ENCODE data around the gene LDB2.

The LDB2 gene

DNA sequence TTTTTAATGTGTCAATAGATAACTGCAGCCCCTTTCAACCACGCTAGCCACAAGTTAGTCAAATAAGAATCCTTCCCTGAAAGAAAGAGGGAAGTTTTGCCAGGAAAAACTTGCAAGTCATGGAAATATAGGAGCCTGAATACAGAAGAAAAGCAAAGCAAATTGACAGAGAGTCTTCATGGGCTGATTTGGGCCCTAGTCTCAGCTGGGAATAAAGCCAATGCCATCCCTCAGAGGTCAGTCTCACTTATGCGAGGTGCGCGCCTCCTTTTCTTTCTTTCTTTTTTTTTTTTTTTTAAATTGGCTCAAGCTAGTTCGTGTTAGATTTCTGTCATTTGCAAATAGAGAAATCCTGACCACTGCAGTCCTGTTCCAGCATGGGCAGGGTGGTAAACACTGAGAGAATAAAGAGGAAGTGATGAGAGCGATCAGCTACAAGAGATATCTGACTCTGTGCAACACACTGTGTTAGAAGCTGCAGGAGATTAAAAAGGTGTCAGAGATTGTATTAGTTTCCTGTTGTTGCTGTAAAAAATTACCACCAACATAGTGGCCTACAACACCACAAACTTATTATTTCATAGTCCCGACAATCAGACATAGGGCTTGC lies 299.7 kb downstream of the LDB2 start:
- Histone ChIP-seq H3K27ac (ENCODE audit: low read length) (no peak overlapping the region), H3K9me3 (replicated peaks; ENCODE audit: insufficient read depth, low read length) (no peaks in the 10 kb centered on the region), H3K9ac (ENCODE audit: low read length) (no peak overlapping the region), H3K4me2 (ENCODE audit: low read depth, low read length) (no peak overlapping the region), H3K79me2 (ENCODE audit: low read length) (no peaks in the 10 kb centered on the region), H3K27me3 (replicated peaks; ENCODE audit: insufficient read depth, low read length) (no peaks in the 10 kb centered on the region), H4K20me1 (ENCODE audit: insufficient read depth, low read length) (no peaks in the 10 kb centered on the region), H3F3A (ENCODE audit: insufficient read depth, low read length) (no peaks in the 10 kb centered on the region), H3K4me1 (ENCODE audit: low read length) (no peaks in the 10 kb centered on the region), H3K36me3 (replicated peaks; ENCODE audit: insufficient read depth, low read length) (no peaks in the 10 kb centered on the region), H2AFZ (ENCODE audit: low read length) (no peak overlapping the region), H3K4me3 (ENCODE audit: low read length) (no peak overlapping the region), H3K9me2 (replicated peaks; ENCODE audit: insufficient read depth, low read length) (no peaks in the 10 kb centered on the region)
- TF ChIP-seq EZH2phosphoT487 (IDR thresholded peaks at IDR 0.05; ENCODE audit: low read length), result no peak
- no peak for DNase-seq

GRCh38 chr4:16597845-16598596 lies 300.4 kb downstream of the LDB2 start:
- no peaks in the 10 kb centered on the region for H3K9me2 ChIP-seq (replicated peaks; ENCODE audit: insufficient read depth, low read length)
- H4K20me1 ChIP-seq (ENCODE audit: insufficient read depth, low read length), result no peaks in the 10 kb centered on the region
- H2AFZ ChIP-seq (ENCODE audit: low read length), result no peak overlapping the region
- H3K36me3 ChIP-seq (replicated peaks; ENCODE audit: insufficient read depth, low read length), result no peaks in the 10 kb centered on the region
- no peak for DNase-seq
- TF ChIP-seq EZH2 (optimal IDR thresholded peaks at IDR 0.05; ENCODE audit: low read depth, low read length) (no peak), EZH2phosphoT487 (IDR thresholded peaks at IDR 0.05; ENCODE audit: low read length) (no peak)
- TF ChIP-seq, protein P1, sequence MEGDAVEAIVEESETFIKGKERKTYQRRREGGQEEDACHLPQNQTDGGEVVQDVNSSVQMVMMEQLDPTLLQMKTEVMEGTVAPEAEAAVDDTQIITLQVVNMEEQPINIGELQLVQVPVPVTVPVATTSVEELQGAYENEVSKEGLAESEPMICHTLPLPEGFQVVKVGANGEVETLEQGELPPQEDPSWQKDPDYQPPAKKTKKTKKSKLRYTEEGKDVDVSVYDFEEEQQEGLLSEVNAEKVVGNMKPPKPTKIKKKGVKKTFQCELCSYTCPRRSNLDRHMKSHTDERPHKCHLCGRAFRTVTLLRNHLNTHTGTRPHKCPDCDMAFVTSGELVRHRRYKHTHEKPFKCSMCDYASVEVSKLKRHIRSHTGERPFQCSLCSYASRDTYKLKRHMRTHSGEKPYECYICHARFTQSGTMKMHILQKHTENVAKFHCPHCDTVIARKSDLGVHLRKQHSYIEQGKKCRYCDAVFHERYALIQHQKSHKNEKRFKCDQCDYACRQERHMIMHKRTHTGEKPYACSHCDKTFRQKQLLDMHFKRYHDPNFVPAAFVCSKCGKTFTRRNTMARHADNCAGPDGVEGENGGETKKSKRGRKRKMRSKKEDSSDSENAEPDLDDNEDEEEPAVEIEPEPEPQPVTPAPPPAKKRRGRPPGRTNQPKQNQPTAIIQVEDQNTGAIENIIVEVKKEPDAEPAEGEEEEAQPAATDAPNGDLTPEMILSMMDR (IDR thresholded peaks at IDR 0.05; ENCODE audit: low read length), result no peak
- no peaks in the 10 kb centered on the region for H3K79me2 ChIP-seq (ENCODE audit: low read length)
- no peak overlapping the region for H3K4me2 ChIP-seq (ENCODE audit: low read depth, low read length)
- no peaks in the 10 kb centered on the region for H3K9me3 ChIP-seq (replicated peaks; ENCODE audit: insufficient read depth, low read length)
- no peaks in the 10 kb centered on the region for H3K4me1 ChIP-seq (ENCODE audit: low read length)
- H3K4me3 ChIP-seq (ENCODE audit: low read length), result no peak overlapping the region
- no peak overlapping the region for H3K9ac ChIP-seq (ENCODE audit: low read length)
- H3K27ac ChIP-seq (ENCODE audit: low read length), result no peak overlapping the region
- no peaks in the 10 kb centered on the region for H3K27me3 ChIP-seq (replicated peaks; ENCODE audit: insufficient read depth, low read length)
- H3F3A ChIP-seq (ENCODE audit: insufficient read depth, low read length), result no peaks in the 10 kb centered on the region

GRCh38 chr4:16597443-16597842 lies 301.0 kb downstream of the LDB2 start:
- no peaks in the 10 kb centered on the region for H3K9me2 ChIP-seq (replicated peaks; ENCODE audit: insufficient read depth, low read length)
- no peak overlapping the region for H3K4me2 ChIP-seq (ENCODE audit: low read depth, low read length)
- no peaks in the 10 kb centered on the region for H3K79me2 ChIP-seq (ENCODE audit: low read length)
- H3K9ac ChIP-seq (ENCODE audit: low read length), result no peak overlapping the region
- H3K36me3 ChIP-seq (replicated peaks; ENCODE audit: insufficient read depth, low read length), result no peaks in the 10 kb centered on the region
- H2AFZ ChIP-seq (ENCODE audit: low read length), result no peak overlapping the region
- no peaks in the 10 kb centered on the region for H3K4me1 ChIP-seq (ENCODE audit: low read length)
- H4K20me1 ChIP-seq (ENCODE audit: insufficient read depth, low read length), result no peaks in the 10 kb centered on the region
- H3K9me3 ChIP-seq (replicated peaks; ENCODE audit: insufficient read depth, low read length), result no peaks in the 10 kb centered on the region
- no peaks in the 10 kb centered on the region for H3K27me3 ChIP-seq (replicated peaks; ENCODE audit: insufficient read depth, low read length)
- no peak for DNase-seq
- TF ChIP-seq EZH2 (optimal IDR thresholded peaks at IDR 0.05; ENCODE audit: low read depth, low read length), result no peak
- no peak overlapping the region for H3K27ac ChIP-seq (ENCODE audit: low read length)
- no peaks in the 10 kb centered on the region for H3F3A ChIP-seq (ENCODE audit: insufficient read depth, low read length)
- no peak overlapping the region for H3K4me3 ChIP-seq (ENCODE audit: low read length)

- Histone ChIP-seq H3K36me3 (replicated peaks; ENCODE audit: insufficient read depth, low read length) (no peaks in the 10 kb centered on the region), H3K79me2 (ENCODE audit: low read length) (no peaks in the 10 kb centered on the region), H2AFZ (ENCODE audit: low read length) (no peak overlapping the region), H3K27me3 (replicated peaks; ENCODE audit: insufficient read depth, low read length) (no peaks in the 10 kb centered on the region), H3K4me3 (ENCODE audit: low read length) (no peak overlapping the region), H3K4me1 (ENCODE audit: low read length) (no peaks in the 10 kb centered on the region), H3K9ac (ENCODE audit: low read length) (no peak overlapping the region), H3F3A (ENCODE audit: insufficient read depth, low read length) (no peaks in the 10 kb centered on the region), H3K27ac (ENCODE audit: low read length) (no peak overlapping the region), H3K9me2 (replicated peaks; ENCODE audit: insufficient read depth, low read length) (no peaks in the 10 kb centered on the region), H4K20me1 (ENCODE audit: insufficient read depth, low read length) (no peaks in the 10 kb centered on the region), H3K9me3 (replicated peaks; ENCODE audit: insufficient read depth, low read length) (no peaks in the 10 kb centered on the region), H3K4me2 (ENCODE audit: low read depth, low read length) (no peak overlapping the region)
- DNase-seq, result no peak
- no peak for TF ChIP-seq EZH2 (optimal IDR thresholded peaks at IDR 0.05; ENCODE audit: low read depth, low read length)
- TF ChIP-seq EZH2phosphoT487 (IDR thresholded peaks at IDR 0.05; ENCODE audit: low read length), result no peak
- TF ChIP-seq, protein P1 (IDR thresholded peaks at IDR 0.05; ENCODE audit: low read length), result no peak
These were observed 302.2 kb downstream of the LDB2 start for GRCh38 chr4:16596267-16596666.

Measured in MM.1S (cell line).